Pulmonary artery endothelial cell (primary cell): Measurements from ENCODE around the gene PROX2. TPM values are rescaled to one million over a fixed set of nuclear protein-coding genes. Genes with fewer than 3 reads are reported as not detected.

ENCODE experiments used
- DNase-seq: peaks from one replicate; pipeline ENCODE4 v3.0.0-alpha.2; 2011; ENCODE audit warnings: low read depth, low spot score
- total RNA-seq: library from RNA; depleted of rRNA; stranded (reverse); fragments of >200 nt; gene quantifications from 2 replicates; pipeline ENCODE4 v1.2.3, GENCODE V29; 2014

Gene PROX2
- total RNA-seq, 1 donor from 2014 or later: not detected

DNA sequence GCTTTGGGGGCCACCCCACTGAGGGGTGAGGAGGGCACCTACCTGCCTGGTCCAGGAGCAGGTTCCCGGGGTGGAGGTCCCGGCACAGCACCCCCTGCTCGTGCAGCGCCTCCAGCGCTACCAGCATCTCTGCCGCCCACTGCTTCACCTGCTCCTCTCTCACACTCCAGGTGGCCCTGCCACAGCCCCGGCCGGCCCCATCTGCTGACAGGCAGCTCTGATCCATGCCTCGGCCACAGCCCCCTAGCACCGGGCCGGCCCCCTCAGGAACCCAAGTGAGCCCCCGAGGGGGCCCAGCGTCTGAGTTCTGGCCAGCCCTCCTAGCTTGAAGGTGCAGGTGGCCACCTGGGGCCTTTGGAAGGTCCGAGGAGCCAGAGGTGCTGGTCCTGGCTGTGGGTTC, 33.6 kb upstream of the PROX2 start:
- no peak for DNase-seq

DNA sequence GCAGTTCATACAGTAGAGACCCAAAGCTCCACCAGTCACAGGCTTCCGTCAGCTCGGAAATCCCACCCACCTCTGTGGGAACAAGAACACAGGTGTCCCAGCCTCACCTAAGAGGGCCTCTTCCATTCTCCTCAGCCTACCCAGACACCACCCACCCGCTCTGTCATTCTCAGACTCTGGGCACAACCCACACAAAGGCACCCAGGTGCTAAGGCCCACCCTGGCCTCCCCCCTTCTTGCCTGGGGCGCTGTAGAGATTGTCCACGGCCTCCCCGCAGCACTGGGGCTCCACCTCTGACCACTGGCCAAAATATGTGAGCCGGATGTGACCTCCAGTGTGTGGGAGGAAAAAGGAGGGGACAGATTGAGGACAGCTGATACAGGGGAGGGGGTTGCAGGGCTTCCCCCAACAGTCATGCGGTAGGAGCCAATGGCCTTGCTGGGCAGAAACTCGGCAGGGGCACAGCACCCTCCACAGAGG, 33.0 kb upstream of the PROX2 start:
- no peak for DNase-seq

DNA sequence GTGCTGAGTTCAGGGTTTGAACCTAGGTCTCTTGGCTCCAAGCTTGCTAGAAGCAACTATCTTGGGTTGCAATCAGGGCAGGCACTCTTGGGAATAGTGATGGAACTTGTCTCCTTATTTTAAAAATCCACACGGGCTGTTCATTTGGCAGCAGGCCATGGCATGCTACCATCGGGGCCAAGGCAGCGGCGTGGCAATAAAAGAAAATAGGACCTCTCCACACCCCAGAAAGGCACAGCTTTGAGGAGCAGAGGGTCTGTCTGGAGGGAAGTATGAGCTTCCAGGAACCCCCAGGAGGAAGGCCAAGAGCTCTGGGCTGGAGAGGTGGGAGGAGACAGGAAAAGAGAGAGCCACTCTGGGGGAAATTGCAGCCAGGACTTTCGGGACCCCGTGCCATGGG, 31.8 kb upstream of the PROX2 start:
- no peak for DNase-seq

DNA sequence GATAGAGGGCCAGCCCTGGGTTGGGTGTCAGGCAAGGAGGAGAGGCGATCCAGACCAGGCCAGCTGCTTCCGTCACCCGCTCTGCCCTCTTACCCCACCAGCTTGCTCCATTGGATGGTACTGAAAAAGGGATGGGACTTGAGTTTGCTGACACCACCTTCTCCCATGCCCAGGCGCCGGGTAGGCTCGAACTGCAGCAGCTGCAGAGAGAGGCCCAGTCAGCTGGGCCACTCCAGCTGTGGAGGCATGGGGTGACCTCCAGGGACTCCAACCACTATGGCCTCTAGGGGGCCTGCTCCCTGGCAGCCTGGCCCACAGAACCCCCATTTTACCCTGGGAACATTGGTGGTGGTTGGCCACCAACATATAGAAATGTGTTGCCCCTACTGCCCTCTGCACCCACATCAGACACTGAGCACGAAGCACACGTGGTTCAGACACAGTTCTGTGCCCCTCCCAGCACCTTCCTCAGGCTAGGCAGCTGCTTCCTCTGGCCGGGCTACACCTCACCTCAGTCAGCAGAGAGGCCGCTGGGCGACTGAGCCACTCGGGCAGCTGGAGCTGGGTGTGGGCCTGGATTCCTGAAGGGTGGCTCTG, 31.1 kb upstream of the PROX2 start:
- DNase-seq: no peak

DNA sequence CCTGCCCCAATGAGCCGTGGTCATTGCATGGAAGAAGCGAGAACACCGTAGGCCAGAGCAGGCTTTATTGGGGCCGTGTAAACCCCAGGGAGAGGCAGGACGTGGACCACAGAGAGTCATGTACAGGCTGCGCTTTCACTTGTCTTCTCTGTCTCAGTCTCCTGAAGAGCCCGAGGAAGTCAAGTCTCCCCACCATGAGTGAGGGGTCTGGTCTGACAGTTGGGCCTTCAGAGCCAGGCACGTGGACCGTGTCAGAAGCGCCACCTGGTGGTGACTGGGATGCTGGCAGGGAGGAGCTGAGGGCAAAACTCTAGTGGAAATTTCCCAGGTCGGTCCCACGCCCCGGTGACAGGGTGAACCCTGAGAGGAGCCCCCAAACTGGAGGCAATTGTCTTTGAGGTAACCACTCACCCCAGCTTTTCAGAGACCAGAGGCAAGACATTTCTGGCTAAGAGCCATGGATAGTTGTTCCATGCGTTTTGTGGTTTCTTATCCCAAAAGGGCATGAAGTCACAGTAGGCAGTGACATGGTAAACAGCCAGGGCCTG, 29.7 kb upstream of the PROX2 start:
- DNase-seq: no peak

DNA sequence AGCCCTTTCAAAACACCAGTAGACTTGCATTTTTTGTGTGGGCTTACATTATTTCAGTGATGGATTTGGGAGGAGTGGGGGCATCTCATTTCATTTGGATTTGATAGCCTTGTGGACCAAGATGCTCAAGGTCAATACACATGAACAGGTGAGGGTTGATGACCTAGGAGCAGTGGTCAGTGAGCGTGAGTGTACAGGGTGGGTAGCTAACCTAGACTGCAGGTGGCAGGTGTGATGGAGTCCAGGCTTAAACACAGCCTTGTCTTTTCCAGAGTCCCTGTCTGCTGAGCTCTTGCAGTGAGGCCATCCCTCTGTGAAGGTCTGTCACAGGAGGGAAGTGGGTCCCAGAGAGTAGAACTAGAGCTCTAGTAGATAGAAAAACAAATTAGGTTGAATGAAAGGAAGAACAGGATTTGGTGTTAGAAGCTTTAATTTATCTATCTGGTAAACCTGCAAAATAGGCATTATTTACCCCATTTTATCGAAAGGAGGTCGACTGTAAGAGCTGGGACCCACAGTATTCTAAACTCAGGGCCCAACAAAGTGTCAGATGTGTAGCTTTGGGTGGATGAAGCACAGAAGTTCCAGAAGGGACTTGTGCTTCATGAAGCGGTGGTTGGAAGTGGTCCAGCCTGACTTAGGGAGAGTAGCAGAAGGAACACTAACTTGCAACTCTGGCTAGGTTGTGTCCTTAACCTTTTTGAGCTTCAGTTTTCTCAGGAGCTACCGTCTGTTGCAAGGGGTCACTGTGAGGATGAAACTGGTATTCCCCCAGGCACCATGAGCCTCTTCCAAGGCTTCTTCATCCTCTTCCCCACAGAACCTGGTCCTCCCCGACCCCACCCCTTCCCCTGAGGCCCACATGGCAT, 28.9 kb upstream of the PROX2 start:
- DNase-seq: no peak

DNA sequence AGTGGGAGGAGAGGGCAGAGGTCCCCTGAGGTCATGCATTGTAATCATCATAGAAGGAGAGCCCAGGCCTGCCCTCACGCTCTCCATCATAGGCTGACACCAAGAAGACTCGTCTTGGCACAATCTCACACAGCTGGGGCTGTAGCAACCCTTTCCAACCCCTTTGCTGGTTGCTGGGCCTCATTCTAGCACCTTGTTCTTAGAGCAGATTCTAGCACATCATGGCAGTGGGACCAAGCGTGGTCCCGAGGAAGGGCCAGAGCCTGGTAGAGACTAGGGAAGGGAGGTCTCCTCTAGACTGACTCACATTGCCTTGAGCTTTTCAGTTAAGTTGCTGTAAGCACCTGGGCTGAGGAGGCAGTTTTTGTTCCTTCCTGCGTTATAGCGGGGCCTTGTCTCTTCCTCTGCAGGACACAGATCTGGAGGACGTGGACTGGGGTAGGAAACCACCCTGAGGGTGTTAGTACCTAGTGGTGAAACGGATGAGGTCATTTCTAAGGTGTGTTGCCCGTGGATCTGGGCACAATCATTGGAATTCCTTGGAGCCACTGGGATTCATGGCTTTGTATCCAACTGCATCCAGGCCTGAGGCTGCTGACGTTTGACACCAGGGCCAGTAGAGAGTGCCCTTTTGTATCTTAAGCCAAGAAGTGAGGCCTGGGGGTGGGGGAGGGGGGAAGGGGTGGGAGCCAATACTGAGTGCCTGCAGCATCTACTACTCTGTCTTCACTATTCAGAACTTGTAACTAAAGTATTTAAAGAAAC, 27.2 kb upstream of the PROX2 start:
- no peak for DNase-seq

DNA sequence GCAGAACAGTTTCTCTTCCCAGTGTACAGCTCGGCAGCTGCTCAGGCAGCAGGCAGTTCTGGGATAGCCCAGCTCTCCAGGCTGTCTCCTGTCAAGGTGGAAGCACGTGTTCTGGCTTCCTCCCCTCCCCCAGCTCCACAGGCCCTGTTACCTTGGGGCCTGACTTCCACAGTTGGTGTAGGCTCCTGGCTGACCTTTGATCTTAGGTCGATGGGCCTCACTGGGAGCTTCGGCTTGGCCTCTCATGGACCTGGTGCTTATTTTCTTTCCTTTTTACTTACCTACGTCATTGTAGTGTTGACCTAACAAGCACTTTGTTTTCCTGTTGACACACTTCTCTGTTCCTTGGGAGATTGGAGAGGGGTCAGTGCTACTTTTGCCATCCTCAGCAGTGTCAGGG, 22.7 kb upstream of the PROX2 start:
- no peak for DNase-seq

DNA sequence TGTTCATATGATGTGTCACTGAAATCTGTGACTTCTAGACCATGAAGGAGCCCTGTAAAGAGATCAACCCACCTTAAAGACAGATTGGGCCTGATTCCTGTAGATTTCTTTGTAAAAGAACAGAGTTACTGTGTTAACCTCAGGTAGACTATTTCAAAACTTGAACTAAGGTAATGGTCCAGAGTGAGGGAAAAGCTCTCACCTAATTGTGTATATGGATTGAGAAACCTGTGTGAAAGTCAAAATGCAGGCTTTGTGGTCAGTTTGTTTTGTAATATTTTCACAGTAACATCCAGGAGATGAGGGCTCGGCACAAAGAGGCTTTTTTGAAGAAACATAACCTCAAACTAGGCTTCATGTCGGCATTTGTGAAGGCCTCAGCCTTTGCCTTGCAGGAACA, 22.1 kb upstream of the PROX2 start:
- no peak for DNase-seq

DNA sequence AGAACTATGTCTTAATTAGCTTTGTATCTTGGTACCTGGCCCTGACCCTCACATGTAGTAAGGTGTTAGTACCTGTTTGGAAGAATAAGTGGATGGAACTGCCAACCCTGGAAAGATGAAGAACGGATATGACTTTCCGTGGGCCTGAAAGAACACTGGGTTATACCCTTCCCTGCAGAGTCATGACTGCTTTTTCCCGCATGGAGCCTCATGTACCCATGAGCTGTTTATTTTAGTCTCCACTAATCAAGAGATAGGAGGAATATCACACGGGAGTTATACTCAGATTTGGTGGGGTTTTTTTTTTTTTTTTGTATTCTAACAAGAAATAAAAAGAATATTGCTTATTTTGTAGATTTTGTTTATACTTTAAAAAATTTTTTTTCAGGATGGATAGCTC, 21.7 kb upstream of the PROX2 start:
- no peak for DNase-seq

DNA sequence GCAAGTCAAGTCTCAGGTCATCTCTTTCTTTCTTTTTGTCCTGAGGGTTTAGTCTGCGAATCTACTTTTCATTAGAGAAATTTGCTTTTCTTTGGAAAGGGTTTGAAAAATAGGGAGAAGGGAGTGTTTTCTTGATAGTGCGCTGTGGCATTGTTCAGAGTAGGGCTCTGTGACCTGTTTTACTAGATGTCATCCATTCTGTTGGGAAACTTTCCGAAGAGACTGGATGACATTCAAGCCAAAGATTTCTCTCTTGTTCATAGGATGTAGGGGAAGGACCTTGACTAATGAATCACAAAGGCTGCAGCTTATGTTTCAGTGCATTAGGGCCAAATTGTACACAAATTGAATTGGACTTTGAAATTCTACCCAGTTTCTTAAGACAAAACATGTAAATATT, 20.5 kb upstream of the PROX2 start:
- DNase-seq: no peak

DNA sequence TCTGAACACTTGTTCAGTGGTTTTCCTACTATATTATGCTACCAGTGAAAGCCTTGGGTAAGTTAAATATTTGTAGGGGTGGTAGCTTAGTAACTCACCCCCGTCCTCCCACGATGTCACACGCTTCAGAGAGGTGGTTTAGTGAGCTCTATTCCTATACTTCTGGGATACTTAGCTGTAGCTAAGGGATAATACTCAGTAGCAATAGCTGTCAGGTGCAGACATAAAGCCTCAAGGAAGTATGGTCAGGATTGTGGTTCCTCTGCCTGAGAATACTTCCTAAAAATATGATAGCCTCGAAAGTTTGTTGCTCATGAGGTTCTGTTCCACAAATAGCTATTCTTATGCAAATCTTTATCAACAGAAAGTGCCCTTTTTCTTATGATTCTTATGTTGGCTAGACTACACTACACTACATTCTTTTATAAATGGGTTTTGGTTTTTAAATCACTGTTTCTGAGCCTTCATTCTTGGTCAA, 17.7 kb upstream of the PROX2 start:
- DNase-seq: no peak

DNA sequence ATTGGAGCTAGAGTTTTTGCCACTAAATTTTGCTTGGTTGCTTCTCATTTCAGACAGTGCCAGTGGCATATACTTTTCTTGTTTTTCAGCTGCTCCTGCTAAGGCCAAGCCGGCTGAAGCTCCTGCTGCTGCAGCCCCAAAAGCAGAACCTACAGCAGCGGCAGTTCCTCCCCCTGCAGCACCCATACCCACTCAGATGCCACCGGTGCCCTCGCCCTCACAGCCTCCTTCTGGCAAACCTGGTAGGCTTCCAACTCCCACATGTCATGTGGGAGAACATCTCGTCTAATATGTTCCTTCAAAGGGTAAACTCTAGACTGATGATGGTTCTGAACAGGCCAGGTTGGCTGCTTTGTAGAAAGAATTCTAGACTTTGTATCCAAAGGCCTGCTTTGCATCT, 16.8 kb upstream of the PROX2 start:
- no peak for DNase-seq

DNA sequence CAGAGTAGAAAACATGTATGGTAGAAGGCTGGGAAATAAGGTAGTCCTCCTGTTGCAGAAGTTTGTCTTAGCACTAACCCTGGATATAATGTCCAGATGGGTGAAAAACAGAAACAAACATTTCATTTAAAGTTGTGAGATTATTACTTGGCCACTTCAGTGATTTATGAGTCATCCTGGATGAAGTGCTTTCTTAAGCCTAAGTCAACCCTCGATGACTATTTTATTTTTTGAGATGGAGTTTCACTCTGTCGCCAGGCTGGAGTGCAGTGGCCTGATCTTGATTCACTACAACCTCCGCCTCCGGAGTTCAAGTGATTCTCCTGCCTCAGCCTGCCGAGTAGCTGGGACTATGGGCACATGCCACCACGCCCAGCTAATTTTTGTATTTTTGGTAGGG, 15.9 kb upstream of the PROX2 start:
- no peak for DNase-seq

DNA sequence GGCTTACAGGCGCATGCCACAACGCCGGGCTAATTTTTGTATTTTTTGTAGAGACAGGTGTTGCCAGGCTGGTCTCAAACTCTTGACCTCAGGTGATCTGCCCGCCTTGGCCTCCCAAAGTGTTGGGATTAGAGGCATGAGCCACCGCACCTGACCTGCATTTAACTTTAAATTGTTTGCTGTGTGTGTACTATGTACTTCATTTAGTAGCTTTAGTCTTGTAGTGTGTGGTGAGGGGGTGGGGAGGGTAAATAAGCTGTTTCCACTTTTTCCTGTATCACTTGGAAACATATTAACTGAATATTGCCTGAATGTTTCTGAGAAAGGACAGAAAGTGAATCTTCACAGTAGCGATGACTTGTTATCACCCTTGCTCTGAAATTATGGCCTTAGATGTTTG, 14.3 kb upstream of the PROX2 start:
- no peak for DNase-seq

DNA sequence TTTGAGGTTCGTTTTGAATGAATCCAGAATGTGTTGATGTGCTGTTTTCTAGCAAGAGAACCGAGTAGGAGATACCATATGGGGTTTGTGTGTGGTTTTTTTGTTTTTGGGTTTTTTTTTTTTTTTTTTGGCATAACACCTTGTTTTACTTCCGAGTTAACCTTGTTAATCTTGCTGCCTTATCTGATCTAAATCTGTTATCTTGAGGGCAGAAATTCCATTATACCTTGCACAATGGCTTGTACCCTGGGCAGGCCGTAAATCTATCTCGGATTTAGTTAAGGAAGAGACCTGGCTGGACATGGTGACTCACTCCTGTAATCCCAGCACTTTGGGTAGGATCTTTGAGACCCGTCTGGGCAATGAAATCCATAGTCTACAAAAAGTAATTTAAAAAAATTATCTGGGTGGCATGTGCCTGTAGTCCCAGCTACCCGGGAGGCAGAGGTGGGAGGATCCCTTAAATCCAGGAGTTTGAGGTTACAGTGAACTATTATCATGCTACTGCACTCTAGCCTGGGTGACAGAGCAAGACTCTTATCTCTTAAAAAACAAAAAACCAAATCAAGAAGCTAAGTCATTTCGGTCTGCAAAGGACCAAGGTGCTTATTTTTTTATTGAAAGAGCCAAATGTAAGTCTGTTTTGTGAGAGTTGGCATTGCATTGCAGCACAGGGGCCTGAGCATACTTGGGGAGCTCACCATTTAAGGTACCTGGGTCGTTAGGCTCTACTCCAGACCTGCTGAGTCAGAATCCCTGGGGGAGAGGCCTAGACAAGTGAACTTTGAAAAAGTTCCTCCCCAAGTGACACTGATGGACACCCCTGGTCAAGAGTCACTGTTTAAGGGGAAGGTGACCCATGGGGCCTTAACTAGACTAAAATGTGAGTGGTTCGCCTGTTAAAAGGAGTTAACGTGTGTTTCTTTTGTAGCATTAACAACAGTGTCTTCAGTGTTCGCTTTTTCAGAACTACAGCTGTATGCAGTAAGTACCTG, 12.5 kb upstream of the PROX2 start:
- no peak for DNase-seq

DNA sequence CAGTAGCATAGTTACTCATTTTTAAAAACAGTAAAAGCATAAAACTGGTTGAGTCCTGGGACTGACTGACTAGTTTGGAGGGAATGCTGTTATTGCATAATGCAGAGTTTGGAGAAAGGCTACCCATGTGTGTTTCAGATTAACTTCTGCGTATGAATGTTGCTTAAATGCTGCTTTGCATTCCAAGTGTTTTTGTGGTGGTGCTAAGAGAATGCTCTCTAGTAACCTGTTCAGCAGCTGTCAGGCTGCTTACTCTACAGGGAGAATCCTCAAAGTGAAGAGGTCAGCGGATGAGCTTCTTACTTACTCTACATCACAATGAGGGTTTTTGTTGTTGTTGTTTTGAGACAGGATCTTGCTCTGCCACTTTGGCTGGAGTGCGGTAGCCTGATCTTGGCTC, 10.1 kb upstream of the PROX2 start:
- no peak for DNase-seq

DNA sequence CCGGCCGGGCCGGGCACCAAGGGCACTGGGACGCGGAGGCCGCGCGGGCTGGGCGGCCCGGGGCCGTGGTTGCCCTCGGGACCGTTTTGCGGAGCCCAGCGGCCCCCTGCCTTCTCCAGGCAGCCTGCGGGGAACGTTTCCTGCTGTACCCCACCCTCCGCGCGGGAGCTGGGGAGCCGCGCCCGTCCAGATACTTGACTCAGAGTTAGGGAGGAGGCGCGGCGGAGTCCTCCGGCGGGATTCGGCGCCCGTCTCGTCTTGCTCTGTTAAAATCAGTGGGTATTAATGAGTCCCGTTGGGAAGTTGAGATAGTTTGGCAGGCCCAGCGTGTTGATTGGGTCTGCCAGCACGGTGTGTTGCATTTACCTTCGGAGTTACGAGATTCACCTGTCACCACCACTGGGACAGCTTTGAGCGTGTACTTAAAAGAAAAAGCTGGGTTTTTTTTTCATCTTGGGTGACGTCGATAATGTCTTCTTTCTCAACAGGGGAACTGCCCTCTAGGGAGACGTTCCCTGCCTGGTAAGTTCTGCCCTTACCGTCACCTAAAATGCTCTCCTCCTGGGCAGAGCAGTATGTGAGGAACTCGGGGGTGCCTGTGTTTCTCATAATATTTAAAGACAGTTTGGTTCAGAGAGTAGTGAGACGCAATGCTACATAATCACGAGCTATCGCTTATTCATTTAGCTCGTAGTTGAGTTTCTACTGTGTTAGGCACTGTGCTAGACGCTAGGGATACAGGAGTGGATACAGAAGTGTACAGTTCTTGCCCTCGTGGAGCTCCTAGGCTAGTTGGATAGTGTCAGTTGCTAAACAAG, 6.4 kb upstream of the PROX2 start:
- DNase-seq: no peak

DNA sequence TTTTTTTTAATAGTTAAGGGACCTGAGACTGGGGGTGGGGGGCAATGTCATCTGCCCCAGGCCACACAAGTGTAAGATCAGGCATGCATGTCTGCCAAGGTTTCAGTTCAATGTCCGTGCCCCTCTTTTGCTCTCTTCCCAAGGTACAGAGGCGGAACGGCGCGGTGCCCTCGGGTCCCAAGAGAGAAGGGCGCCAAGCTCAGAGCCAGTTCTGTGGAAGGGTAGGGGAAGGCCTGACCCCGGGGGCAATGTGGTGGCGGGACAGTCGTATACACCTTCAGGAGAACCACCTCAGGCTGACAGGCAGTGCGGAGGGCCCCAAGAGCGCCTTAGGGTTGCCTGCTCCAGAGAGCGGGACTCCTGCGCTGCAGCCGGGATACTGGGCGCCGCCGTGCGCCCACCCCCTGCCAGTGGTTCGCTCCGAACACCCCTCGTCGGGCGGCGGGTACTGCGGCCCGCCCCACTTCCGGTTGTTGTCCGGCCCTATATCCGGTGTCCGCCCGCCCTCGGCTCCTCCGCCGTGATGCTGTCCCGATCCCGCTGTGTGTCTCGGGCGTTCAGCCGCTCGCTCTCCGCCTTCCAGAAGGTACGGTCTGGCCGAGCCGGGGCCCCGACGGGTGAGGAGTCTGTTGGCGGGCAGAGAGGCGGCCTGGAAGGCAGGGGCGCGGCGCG, 5.6 kb upstream of the PROX2 start, which contains the start of gene DLST:
Gene DLST (plus strand): TSS at position 486 of the 672 bp plus-strand sequence. CDS start 38 bp downstream, at position 524.
- peak; percentile 53 for DNase-seq
